Hepatocyte (in vitro differentiated cells): ENCODE data around the gene PHACTR2.

ENCODE experiments used
- EZH2 ChIP-seq: fragments of 200-600 bp; sonication (generic); IDR thresholded peaks from 2 replicates; pipeline ENCODE4 v1.6.1; 2016; ENCODE audit warnings: antibody characterized with exemption, mild to moderate bottlenecking, borderline replicate concordance
- EZH2phosphoT487 ChIP-seq: fragments of 200-600 bp; sonication (generic); IDR thresholded peaks from one replicate; pipeline ENCODE4 v1.6.1; 2018; ENCODE audit warnings: antibody characterized with exemption, mild to moderate bottlenecking, low read depth, moderate library complexity; ENCODE audit not compliant: unreplicated experiment, severe bottlenecking
- TF ChIP-seq, protein P1 (sequence below): fragments of 200-600 bp; sonication (generic); IDR thresholded peaks from 2 replicates; pipeline ENCODE4 v1.5.1; 2016; ENCODE audit warnings: antibody characterized with exemption, mild to moderate bottlenecking; ENCODE audit not compliant: poor library complexity

DNA sequence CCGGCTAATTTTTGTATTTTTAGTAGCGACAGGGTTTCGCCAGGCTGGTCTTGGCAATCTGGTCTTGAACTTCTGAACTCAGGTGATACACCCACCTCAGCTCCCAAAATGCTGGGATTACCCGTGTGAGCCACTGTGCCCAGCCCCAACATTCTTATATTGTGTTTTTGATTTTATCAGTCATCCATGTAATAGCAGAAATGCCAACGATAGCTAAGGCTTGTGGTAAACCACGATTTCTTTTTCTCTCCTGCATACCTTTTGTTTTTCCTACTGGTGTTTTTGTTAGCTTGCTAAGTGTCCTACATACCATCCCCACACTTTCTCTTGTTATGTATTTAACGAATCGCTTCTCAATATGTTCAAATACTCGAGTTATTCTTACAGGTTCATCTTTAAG lies 12.1 kb downstream of the PHACTR2 start:
- TF ChIP-seq, protein P1, sequence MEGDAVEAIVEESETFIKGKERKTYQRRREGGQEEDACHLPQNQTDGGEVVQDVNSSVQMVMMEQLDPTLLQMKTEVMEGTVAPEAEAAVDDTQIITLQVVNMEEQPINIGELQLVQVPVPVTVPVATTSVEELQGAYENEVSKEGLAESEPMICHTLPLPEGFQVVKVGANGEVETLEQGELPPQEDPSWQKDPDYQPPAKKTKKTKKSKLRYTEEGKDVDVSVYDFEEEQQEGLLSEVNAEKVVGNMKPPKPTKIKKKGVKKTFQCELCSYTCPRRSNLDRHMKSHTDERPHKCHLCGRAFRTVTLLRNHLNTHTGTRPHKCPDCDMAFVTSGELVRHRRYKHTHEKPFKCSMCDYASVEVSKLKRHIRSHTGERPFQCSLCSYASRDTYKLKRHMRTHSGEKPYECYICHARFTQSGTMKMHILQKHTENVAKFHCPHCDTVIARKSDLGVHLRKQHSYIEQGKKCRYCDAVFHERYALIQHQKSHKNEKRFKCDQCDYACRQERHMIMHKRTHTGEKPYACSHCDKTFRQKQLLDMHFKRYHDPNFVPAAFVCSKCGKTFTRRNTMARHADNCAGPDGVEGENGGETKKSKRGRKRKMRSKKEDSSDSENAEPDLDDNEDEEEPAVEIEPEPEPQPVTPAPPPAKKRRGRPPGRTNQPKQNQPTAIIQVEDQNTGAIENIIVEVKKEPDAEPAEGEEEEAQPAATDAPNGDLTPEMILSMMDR: no peak
- TF ChIP-seq EZH2 (no peak), EZH2phosphoT487 (no peak)
